Nephron (organoid): Measurements from ENCODE around the gene TTC33.

Experiments
- H3K27ac Mint-ChIP-seq, 3 experiments: 2 replicates each; pipeline ENCODE4 v1.8.0; 2020; ENCODE audit warnings: mixed read lengths in 3 of 3, mild to moderate bottlenecking in 2 of 3, moderate library complexity in 1 of 3
- H3K27me3 Mint-ChIP-seq: 2 replicates; pipeline ENCODE4 v1.8.0; 2021; ENCODE audit warnings: low read depth, mild to moderate bottlenecking, moderate library complexity, mixed read lengths
- H3K36me3 Mint-ChIP-seq: 2 replicates; pipeline ENCODE4 v1.8.0; 2020; ENCODE audit warnings: low read depth, mixed read lengths
- H3K4me1 Mint-ChIP-seq: 2 replicates; pipeline ENCODE4 v1.8.0; 2020; ENCODE audit warnings: mixed read lengths
- H3K4me3 Mint-ChIP-seq, 3 experiments: 2 replicates each; pipeline ENCODE4 v1.8.0; 2020; ENCODE audit warnings: mild to moderate bottlenecking in 3 of 3, mixed read lengths in 3 of 3, moderate library complexity in 2 of 3
- H3K9me3 Mint-ChIP-seq: 2 replicates; pipeline ENCODE4 v1.8.0; 2020; ENCODE audit warnings: mixed read lengths
- CTCF ChIP-seq, 3 experiments: fragments of 200-600 bp; sonication (generic); IDR thresholded peaks; one replicate each; pipeline ENCODE4 v1.5.0; 2021; ENCODE audit warnings: antibody characterized with exemption in 3 of 3; ENCODE audit not compliant: unreplicated experiment in 3 of 3

TTC33 gene

GRCh38 chr5:40547994-40548575 lies 207.7 kb downstream of the TTC33 start:
- Mint-ChIP-seq H3K36me3 (no peaks in the 10 kb centered on the region), H3K9me3 (no peaks in the 10 kb centered on the region)

GRCh38 chr5:40547557-40547956 lies 208.2 kb downstream of the TTC33 start:
- Mint-ChIP-seq H3K4me3 (no peak overlapping the region), H3K27ac (no peak overlapping the region), H3K9me3 (no peaks in the 10 kb centered on the region), H3K36me3 (no peaks in the 10 kb centered on the region), H3K4me1 (no peaks in the 10 kb centered on the region), H3K27me3 (no peaks in the 10 kb centered on the region)
- no peak for TF ChIP-seq CTCF (IDR thresholded peaks at IDR 0.05; ENCODE audit: unreplicated experiment in 3 of 3)

More at GRCh38 chr5:40547994-40548575, 207.7 kb downstream of the TTC33 start:
- Mint-ChIP-seq H3K4me1 (no peaks in the 10 kb centered on the region), H3K27ac (no peak overlapping the region), H3K4me3 (no peak overlapping the region), H3K27me3 (no peaks in the 10 kb centered on the region)
- no peak for TF ChIP-seq CTCF (IDR thresholded peaks at IDR 0.05; ENCODE audit: unreplicated experiment in 3 of 3)

GRCh38 chr5:40540301-40540700 lies 215.5 kb downstream of the TTC33 start:
- no peak for TF ChIP-seq CTCF (IDR thresholded peaks at IDR 0.05; ENCODE audit: unreplicated experiment in 3 of 3)
- Mint-ChIP-seq H3K36me3 (no peaks in the 10 kb centered on the region), H3K27me3 (no peaks in the 10 kb centered on the region), H3K27ac (no peak overlapping the region), H3K4me1 (no peaks in the 10 kb centered on the region), H3K9me3 (peaks cover 11% of the 10 kb centered on the region), H3K4me3 (no peak overlapping the region)

- no peak for TF ChIP-seq CTCF (IDR thresholded peaks at IDR 0.05; ENCODE audit: unreplicated experiment in 3 of 3)
- Mint-ChIP-seq H3K4me3 (no peak overlapping the region), H3K27me3 (no peaks in the 10 kb centered on the region), H3K4me1 (no peaks in the 10 kb centered on the region), H3K36me3 (no peaks in the 10 kb centered on the region), H3K27ac (no peak overlapping the region), H3K9me3 (peaks cover 13% of the 10 kb centered on the region)
Measured at GRCh38 chr5:40524677-40525076, 231.1 kb downstream of the TTC33 start.

GRCh38 chr5:40521925-40522324 lies 233.8 kb downstream of the TTC33 start:
- H3K27ac Mint-ChIP-seq: no peak overlapping the region

More at GRCh38 chr5:40521925-40522324, 233.8 kb downstream of the TTC33 start:
- no peak for TF ChIP-seq CTCF (IDR thresholded peaks at IDR 0.05; ENCODE audit: unreplicated experiment in 3 of 3)
- Mint-ChIP-seq H3K9me3 (peaks cover 13% of the 10 kb centered on the region), H3K4me1 (no peaks in the 10 kb centered on the region), H3K4me3 (no peak overlapping the region), H3K36me3 (no peaks in the 10 kb centered on the region), H3K27me3 (no peaks in the 10 kb centered on the region)
